ENCODE measurements around the gene ANGPTL7.

DNA sequence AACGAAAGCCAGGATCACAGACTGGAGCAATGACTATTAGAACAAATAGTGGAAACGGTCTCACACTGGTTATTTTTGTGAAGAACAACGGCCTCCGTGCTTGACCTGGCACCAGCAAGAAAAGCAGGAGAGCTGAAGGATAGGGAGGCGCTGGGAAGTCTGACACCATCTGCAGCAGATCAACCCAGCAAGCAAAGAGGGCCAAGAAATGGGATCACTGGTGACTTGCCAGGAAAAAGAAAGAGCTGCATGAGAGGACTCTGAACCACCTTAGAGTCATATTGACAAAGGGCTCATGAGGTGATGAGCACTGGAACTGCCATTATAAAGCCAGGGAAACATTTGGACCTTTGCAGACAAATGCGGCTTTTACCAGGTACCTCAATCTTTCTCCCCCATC is 48.2 kb downstream of the ANGPTL7 start:
- TF ChIP-seq CTCF (IDR thresholded peaks at IDR 0.05; ENCODE audit: low read length) (no peak), EZH2phosphoT487 (IDR thresholded peaks at IDR 0.05; ENCODE audit: low read length) (no peak)
